BLaER1 treated with 17β-estradiol and CSF1 and Interleukin-3, amounts not matched to agents 10 nM and 100 nM (cell line): Measurements from ENCODE around the gene SRPX.

Source experiments
- H3K27ac ChIP-seq, 11 experiments: shearing (Covaris generic); formaldehyde crosslinking; 2 replicates each; pipeline ENCODE4 v1.8.1; 2022
- H3K27me3 ChIP-seq, 11 experiments: shearing (Covaris generic); formaldehyde crosslinking; 2 replicates each; pipeline ENCODE4 v1.8.1; 2022
- H3K36me3 ChIP-seq, 11 experiments: shearing (Covaris generic); formaldehyde crosslinking; 2 replicates each; pipeline ENCODE4 v1.8.1; 2022
- H3K4me1 ChIP-seq, 10 experiments: shearing (Covaris generic); formaldehyde crosslinking; 2 replicates each; pipeline ENCODE4 v1.8.1; 2022
- H3K4me2 ChIP-seq, 11 experiments: shearing (Covaris generic); formaldehyde crosslinking; 2 replicates each; pipeline ENCODE4 v1.8.1; 2022
- H3K4me3 ChIP-seq, 10 experiments: shearing (Covaris generic); formaldehyde crosslinking; 2 replicates each; pipeline ENCODE4 v1.8.1; 2022
- H3K9ac ChIP-seq, 11 experiments: shearing (Covaris generic); formaldehyde crosslinking; 2 replicates each; pipeline ENCODE4 v1.8.1; 2022
- H3K9me3 ChIP-seq, 11 experiments: shearing (Covaris generic); formaldehyde crosslinking; replicated peaks in 1 of 11; 2 replicates each; pipeline ENCODE4 v1.8.1; 2022
- H4K20me1 ChIP-seq, 11 experiments: shearing (Covaris generic); formaldehyde crosslinking; 2 replicates each; pipeline ENCODE4 v1.8.1; 2022
- Cebpa-rat ChIP-seq, 11 experiments: shearing (Covaris generic); IDR thresholded peaks; 2 replicates each; pipeline ENCODE4 v1.8.1; 2022

The SRPX gene

DNA sequence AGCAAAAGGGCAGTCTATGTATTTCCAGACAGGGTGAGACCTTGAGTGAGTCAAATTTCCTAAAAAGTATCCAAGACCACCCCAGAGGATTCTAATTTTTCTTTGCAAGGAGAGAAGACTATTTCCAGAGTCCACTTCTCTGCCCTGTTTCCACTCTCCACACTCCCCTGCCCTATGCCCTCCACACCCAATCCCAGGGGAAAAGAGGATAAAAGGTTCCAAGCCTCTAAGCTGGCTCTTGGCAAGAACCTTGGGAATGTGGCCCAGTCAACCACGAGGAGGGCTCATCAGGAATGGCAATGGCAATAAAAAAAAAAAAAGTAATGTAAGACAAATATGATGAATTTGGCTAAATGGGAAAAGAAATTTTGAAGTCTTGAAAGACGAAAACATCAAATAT, 65.9 kb downstream of the SRPX start:
- no peak overlapping the region for H3K4me2 ChIP-seq
- H3K4me1 ChIP-seq = peaks cover 0 to 8% (median 1%) of the 10 kb centered on the region in 10 experiments; a peak in 6 of 20 replicates
- H3K36me3 ChIP-seq = no peaks in the 10 kb centered on the region
- no peak overlapping the region for H3K9ac ChIP-seq
- no peaks in the 10 kb centered on the region for H4K20me1 ChIP-seq
- TF ChIP-seq Cebpa-rat (IDR thresholded peaks at IDR 0.05) = no peak
- H3K27ac ChIP-seq = no peak overlapping the region
- H3K9me3 ChIP-seq = no peaks in the 10 kb centered on the region
- no peak overlapping the region for H3K4me3 ChIP-seq
- no peaks in the 10 kb centered on the region for H3K27me3 ChIP-seq

- no peak overlapping the region for H3K27ac ChIP-seq
- peaks cover 0 to 10% (median 1%) of the 10 kb centered on the region in 10 experiments; a peak in 6 of 20 replicates for H3K4me1 ChIP-seq
- no peak overlapping the region for H3K4me3 ChIP-seq
- no peaks in the 10 kb centered on the region for H3K27me3 ChIP-seq
- H4K20me1 ChIP-seq = no peaks in the 10 kb centered on the region
- no peak for TF ChIP-seq Cebpa-rat (IDR thresholded peaks at IDR 0.05)
- H3K4me2 ChIP-seq = no peak overlapping the region
- no peaks in the 10 kb centered on the region for H3K9me3 ChIP-seq
- H3K36me3 ChIP-seq = no peaks in the 10 kb centered on the region
- no peak overlapping the region for H3K9ac ChIP-seq
Observed at GRCh38 chrX:38154340-38154739, 66.3 kb downstream of the SRPX start.

GRCh38 chrX:38151441-38151840, 69.2 kb downstream of the SRPX start:
- TF ChIP-seq Cebpa-rat (IDR thresholded peaks at IDR 0.05) = no peak
- H3K9me3 ChIP-seq = no peaks in the 10 kb centered on the region
- H3K4me2 ChIP-seq = no peak overlapping the region
- no peak overlapping the region for H3K9ac ChIP-seq
- H3K4me1 ChIP-seq = peaks cover 0 to 10% (median 1%) of the 10 kb centered on the region in 10 experiments; a peak in 6 of 20 replicates
- H3K27ac ChIP-seq = no peak overlapping the region
- no peaks in the 10 kb centered on the region for H3K36me3 ChIP-seq
- no peaks in the 10 kb centered on the region for H4K20me1 ChIP-seq
- H3K4me3 ChIP-seq = no peak overlapping the region
- no peaks in the 10 kb centered on the region for H3K27me3 ChIP-seq

- no peak overlapping the region for H3K4me2 ChIP-seq
- TF ChIP-seq Cebpa-rat (IDR thresholded peaks at IDR 0.05) = no peak
- no peak overlapping the region for H3K27ac ChIP-seq
- no peaks in the 10 kb centered on the region for H3K27me3 ChIP-seq
- H3K9ac ChIP-seq = no peak overlapping the region
- no peaks in the 10 kb centered on the region for H3K9me3 ChIP-seq
- peaks cover 0 to 10% (median 1%) of the 10 kb centered on the region in 10 experiments; a peak in 6 of 20 replicates for H3K4me1 ChIP-seq
- no peaks in the 10 kb centered on the region for H3K36me3 ChIP-seq
- no peak overlapping the region for H3K4me3 ChIP-seq
- no peaks in the 10 kb centered on the region for H4K20me1 ChIP-seq
Observed at GRCh38 chrX:38150993-38151392, 69.7 kb downstream of the SRPX start.

DNA sequence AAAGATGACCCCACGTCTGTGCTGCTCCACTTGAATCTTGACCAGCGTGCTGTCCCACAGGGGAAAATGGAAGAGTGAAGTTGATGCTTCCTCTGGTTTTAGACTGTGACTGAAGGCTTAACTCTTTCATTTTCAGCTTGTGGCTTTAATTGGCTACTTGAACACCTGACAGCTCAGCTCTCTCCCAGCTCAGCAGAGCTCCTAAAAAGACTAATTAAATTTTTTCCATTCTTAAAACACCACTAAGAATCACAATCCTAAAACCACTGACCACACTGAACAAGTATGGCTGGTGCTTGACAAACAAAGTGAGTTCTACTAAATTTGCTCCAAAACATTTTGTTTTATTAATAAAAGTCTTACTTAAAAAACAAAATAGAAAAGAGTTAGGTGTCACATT, 71.7 kb downstream of the SRPX start:
- Histone ChIP-seq H3K9me3 (no peaks in the 10 kb centered on the region), H3K27me3 (no peaks in the 10 kb centered on the region), H3K4me1 (peaks cover 0 to 10% (median 1%) of the 10 kb centered on the region in 10 experiments; a peak in 6 of 20 replicates), H3K36me3 (no peaks in the 10 kb centered on the region), H3K9ac (no peak overlapping the region), H3K27ac (no peak overlapping the region), H4K20me1 (no peaks in the 10 kb centered on the region), H3K4me2 (no peak overlapping the region), H3K4me3 (no peak overlapping the region)
- TF ChIP-seq Cebpa-rat (IDR thresholded peaks at IDR 0.05) = no peak

DNA sequence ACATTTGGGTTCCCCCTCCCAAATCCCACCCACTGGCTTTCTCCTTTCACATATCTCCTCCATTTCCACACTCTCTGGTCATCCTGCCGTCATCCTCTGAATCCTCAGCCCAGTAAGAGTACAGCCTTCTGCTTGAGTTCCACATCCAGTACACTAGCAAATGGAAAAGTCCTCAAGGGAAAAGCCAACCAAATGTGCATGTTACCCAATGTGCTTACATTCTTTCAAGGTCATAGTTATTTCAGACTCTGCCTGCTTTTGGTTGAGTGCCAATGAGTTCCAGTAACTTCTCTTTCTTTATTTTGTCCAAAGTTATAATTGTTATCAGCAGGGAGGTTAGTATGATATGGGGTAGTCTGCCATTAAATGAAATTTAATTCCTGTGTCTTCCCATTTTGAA, 78.1 kb downstream of the SRPX start:
- Histone ChIP-seq H3K4me3 (no peak overlapping the region), H3K9ac (no peak overlapping the region), H3K4me1 (no peaks in the 10 kb centered on the region), H4K20me1 (no peaks in the 10 kb centered on the region), H3K27me3 (no peaks in the 10 kb centered on the region), H3K9me3 (no peaks in the 10 kb centered on the region), H3K36me3 (no peaks in the 10 kb centered on the region), H3K27ac (no peak overlapping the region), H3K4me2 (no peak overlapping the region)
- no peak for TF ChIP-seq Cebpa-rat (IDR thresholded peaks at IDR 0.05)

DNA sequence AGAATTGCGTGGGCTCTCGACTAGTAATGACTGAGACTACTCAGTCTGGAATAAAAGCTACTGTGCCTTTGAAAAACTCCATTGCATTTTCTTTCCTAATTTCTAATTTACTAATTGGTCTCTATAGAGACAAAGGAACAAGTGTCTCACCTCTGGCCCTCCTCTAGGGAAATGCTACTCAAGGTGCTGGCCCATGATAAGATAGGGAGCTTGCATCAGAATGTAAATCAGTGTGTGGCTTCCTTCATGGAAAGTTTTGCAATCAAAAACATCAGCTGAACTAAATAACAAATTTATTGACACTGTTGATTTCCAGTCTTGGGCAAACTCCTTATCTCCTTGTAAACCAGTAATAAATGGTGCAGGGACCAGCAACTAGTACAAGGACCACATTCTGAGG, 81.8 kb downstream of the SRPX start:
- Histone ChIP-seq H4K20me1 (no peaks in the 10 kb centered on the region), H3K36me3 (no peaks in the 10 kb centered on the region), H3K9me3 (no peaks in the 10 kb centered on the region), H3K4me2 (no peak overlapping the region), H3K9ac (no peak overlapping the region), H3K27me3 (no peaks in the 10 kb centered on the region), H3K4me3 (no peak overlapping the region), H3K27ac (no peak overlapping the region), H3K4me1 (no peaks in the 10 kb centered on the region)
- no peak for TF ChIP-seq Cebpa-rat (IDR thresholded peaks at IDR 0.05)

DNA sequence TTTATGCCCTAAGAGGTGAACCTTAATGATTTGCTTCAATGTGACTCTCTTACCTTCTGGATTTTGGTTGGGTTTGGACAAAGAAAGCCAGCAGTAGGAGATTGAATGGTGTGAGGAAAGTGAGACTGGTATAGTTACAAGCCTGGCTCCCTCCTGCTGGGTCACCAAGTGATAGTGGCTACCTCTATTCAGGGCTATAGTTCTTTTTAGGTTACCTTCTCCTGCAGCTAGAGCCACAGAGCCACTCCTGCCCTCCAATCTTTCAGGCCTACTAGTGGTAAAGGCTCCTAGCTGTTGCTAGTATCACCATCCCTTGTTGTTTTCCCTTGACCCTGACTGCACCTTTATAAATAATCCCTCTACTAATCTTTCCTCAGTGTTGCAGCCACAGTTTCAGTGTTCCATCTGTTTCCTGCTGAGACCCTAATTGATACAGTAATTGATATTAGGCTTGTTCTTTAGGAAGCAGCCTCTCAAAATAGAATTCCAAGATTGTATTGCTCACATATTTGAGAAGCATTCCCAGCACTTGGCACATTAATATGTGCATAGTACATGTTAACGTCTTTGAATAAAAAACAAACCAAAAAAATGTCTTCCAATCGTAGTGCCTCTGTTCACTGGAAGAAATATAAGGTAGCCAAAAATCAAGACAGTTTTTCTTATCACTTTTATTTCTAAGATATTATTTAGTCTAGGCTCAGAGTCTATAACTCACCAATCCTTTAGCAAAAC, 82.3 kb downstream of the SRPX start:
- H3K9ac ChIP-seq = no peak overlapping the region
- no peak for TF ChIP-seq Cebpa-rat (IDR thresholded peaks at IDR 0.05)

GRCh38 chrX:38129366-38129765, 91.3 kb downstream of the SRPX start:
- Histone ChIP-seq H3K36me3 (no peaks in the 10 kb centered on the region), H3K27ac (no peak overlapping the region), H3K27me3 (no peaks in the 10 kb centered on the region), H3K9me3 (no peaks in the 10 kb centered on the region), H3K4me1 (peaks cover 0 to 15% (median 2%) of the 10 kb centered on the region in 10 experiments; a peak in 9 of 20 replicates), H3K4me2 (no peak overlapping the region), H3K9ac (no peak overlapping the region), H3K4me3 (no peak overlapping the region), H4K20me1 (no peaks in the 10 kb centered on the region)
- no peak for TF ChIP-seq Cebpa-rat (IDR thresholded peaks at IDR 0.05)

More for the DNA sequence above, 82.3 kb downstream of the SRPX start:
- Histone ChIP-seq H4K20me1 (no peaks in the 10 kb centered on the region), H3K4me2 (no peak overlapping the region), H3K4me1 (no peaks in the 10 kb centered on the region), H3K27ac (no peak overlapping the region), H3K9me3 (no peaks in the 10 kb centered on the region), H3K36me3 (no peaks in the 10 kb centered on the region), H3K27me3 (no peaks in the 10 kb centered on the region), H3K4me3 (no peak overlapping the region)

DNA sequence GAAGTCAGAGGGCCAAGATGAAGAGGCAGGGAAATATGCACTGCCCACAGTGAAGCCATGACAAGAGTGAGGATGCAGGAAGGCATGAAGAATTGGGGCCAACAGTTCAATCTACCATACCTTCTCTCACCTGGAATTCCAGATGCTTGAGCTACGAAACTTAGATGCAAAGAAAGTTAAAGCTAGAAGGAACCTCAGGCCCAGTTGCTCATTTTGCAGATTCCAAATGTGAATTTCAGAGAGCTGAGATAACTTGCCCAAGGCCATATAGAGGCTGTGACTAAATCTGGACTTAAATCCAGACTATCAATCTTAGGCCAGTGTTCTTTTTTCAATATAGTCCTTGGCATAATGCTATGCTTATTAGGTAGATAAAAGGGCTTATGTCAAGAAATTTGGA, 92.7 kb downstream of the SRPX start:
- TF ChIP-seq Cebpa-rat (IDR thresholded peaks at IDR 0.05) = no peak
- H3K9ac ChIP-seq = no peak overlapping the region
- H3K36me3 ChIP-seq = no peaks in the 10 kb centered on the region
- H3K9me3 ChIP-seq = no peaks in the 10 kb centered on the region
- H3K4me3 ChIP-seq = no peak overlapping the region
- H3K27me3 ChIP-seq = no peaks in the 10 kb centered on the region
- no peak overlapping the region for H3K4me2 ChIP-seq
- no peaks in the 10 kb centered on the region for H4K20me1 ChIP-seq
- H3K27ac ChIP-seq = no peak overlapping the region
- peaks cover 0 to 17% (median 2%) of the 10 kb centered on the region in 10 experiments; a peak in 9 of 20 replicates for H3K4me1 ChIP-seq
